IPS-15b (cell line): Measurements from ENCODE around the gene MUC12.
"Not testable (repeated sequence)": the region's sequence is repeated elsewhere in the genome, so short reads cannot be mapped to it uniquely, and the experiment has no call there.

Experiments
- H3K27me3 ChIP-seq: one replicate; pipeline ENCODE4 v1.6.1; 2013; ENCODE audit warnings: low read length; ENCODE audit not compliant: control insufficient read depth, insufficient read depth
- H3K36me3 ChIP-seq: one replicate; pipeline ENCODE4 v1.6.1; 2013; ENCODE audit warnings: low read length; ENCODE audit not compliant: control insufficient read depth, insufficient read depth
- H3K4me1 ChIP-seq: one replicate; pipeline ENCODE4 v1.6.1; 2013; ENCODE audit warnings: mild to moderate bottlenecking, low read length; ENCODE audit not compliant: control insufficient read depth, insufficient read depth
- H3K4me3 ChIP-seq: one replicate; pipeline ENCODE4 v1.5.1; 2013; ENCODE audit warnings: low read depth, low read length
- H3K9ac ChIP-seq: one replicate; pipeline ENCODE4 v1.6.1; 2013; ENCODE audit warnings: low read depth, mild to moderate bottlenecking, low read length
- H3K9me3 ChIP-seq: one replicate; pipeline ENCODE4 v1.6.1; 2013; ENCODE audit warnings: mild to moderate bottlenecking, low read length; ENCODE audit not compliant: control insufficient read depth, insufficient read depth

The MUC12 gene

GRCh38 chr7:100971111-100972001 is 2.0 kb downstream of the MUC12 start:
- Histone ChIP-seq H3K4me3 (no peak overlapping the region), H3K36me3 (no peaks in the 10 kb centered on the region), H3K9ac (peak overlapping the region; percentile 37), H3K4me1 (peaks cover 18% of the 10 kb centered on the region), H3K9me3 (no peaks in the 10 kb centered on the region), H3K27me3 (peaks cover 13% of the 10 kb centered on the region)

GRCh38 chr7:100972002-100972347 is 2.6 kb downstream of the MUC12 start:
- Histone ChIP-seq H3K4me3 (no peak overlapping the region), H3K9ac (peak overlapping the region; percentile 37), H3K27me3 (peaks cover 8% of the 10 kb centered on the region), H3K36me3 (no peaks in the 10 kb centered on the region), H3K9me3 (no peaks in the 10 kb centered on the region), H3K4me1 (peaks cover 14% of the 10 kb centered on the region)

- H3K36me3 ChIP-seq: no peaks in the 10 kb centered on the region
- no peaks in the 10 kb centered on the region for H3K27me3 ChIP-seq
- H3K9me3 ChIP-seq: no peaks in the 10 kb centered on the region
- H3K9ac ChIP-seq: no peak overlapping the region
- no peak overlapping the region for H3K4me3 ChIP-seq
- no peaks in the 10 kb centered on the region for H3K4me1 ChIP-seq
Measured at GRCh38 chr7:100974021-100974420, 4.7 kb downstream of the MUC12 start.

- Histone ChIP-seq H3K4me3 (no peak overlapping the region), H3K27me3 (no peaks in the 10 kb centered on the region), H3K9me3 (no peaks in the 10 kb centered on the region), H3K9ac (no peak overlapping the region), H3K4me1 (no peaks in the 10 kb centered on the region), H3K36me3 (no peaks in the 10 kb centered on the region)
Measured at GRCh38 chr7:100975371-100975821, 6.0 kb downstream of the MUC12 start.

GRCh38 chr7:100978300-100978699 is 8.9 kb downstream of the MUC12 start:
- H3K4me3 ChIP-seq: no peak overlapping the region
- no peaks in the 10 kb centered on the region for H3K36me3 ChIP-seq
- H3K4me1 ChIP-seq: no peaks in the 10 kb centered on the region
- no peaks in the 10 kb centered on the region for H3K9me3 ChIP-seq
- H3K9ac ChIP-seq: no peak overlapping the region
- no peaks in the 10 kb centered on the region for H3K27me3 ChIP-seq

- H3K27me3 ChIP-seq: no peaks in the 10 kb centered on the region
- H3K9ac ChIP-seq: no peak overlapping the region
- H3K4me1 ChIP-seq: no peaks in the 10 kb centered on the region
- H3K9me3 ChIP-seq: no peaks in the 10 kb centered on the region
- no peaks in the 10 kb centered on the region for H3K36me3 ChIP-seq
- no peak overlapping the region for H3K4me3 ChIP-seq
Measured at GRCh38 chr7:100983451-100984187, 14.3 kb downstream of the MUC12 start.

- not testable (repeated sequence) for H3K4me3 ChIP-seq, H3K27me3 ChIP-seq, H3K4me1 ChIP-seq, H3K9me3 ChIP-seq, H3K36me3 ChIP-seq, H3K9ac ChIP-seq
Measured at GRCh38 chr7:100984241-100984918, 15.0 kb downstream of the MUC12 start.

- H3K4me1 ChIP-seq, H3K9me3 ChIP-seq, H3K27me3 ChIP-seq, H3K4me3 ChIP-seq, H3K9ac ChIP-seq, H3K36me3 ChIP-seq: not testable (repeated sequence)
Measured at GRCh38 chr7:100985033-100985797, 15.8 kb downstream of the MUC12 start.

- H3K9ac ChIP-seq: no peak overlapping the region
- no peaks in the 10 kb centered on the region for H3K4me1 ChIP-seq
- no peaks in the 10 kb centered on the region for H3K9me3 ChIP-seq
- no peaks in the 10 kb centered on the region for H3K27me3 ChIP-seq
- H3K36me3 ChIP-seq: no peaks in the 10 kb centered on the region
- no peak overlapping the region for H3K4me3 ChIP-seq
Measured at GRCh38 chr7:100991631-100992030, 22.3 kb downstream of the MUC12 start.

- H3K27me3 ChIP-seq, H3K9ac ChIP-seq, H3K4me1 ChIP-seq, H3K36me3 ChIP-seq, H3K4me3 ChIP-seq, H3K9me3 ChIP-seq: not testable (repeated sequence)
Measured at GRCh38 chr7:100992280-100992679, 22.9 kb downstream of the MUC12 start.

- H3K4me1 ChIP-seq, H3K9me3 ChIP-seq, H3K4me3 ChIP-seq, H3K36me3 ChIP-seq, H3K9ac ChIP-seq, H3K27me3 ChIP-seq: not testable (repeated sequence)
Measured at GRCh38 chr7:100994671-100995070, 25.3 kb downstream of the MUC12 start.
